DMS53 treated with DMSO at 0.1 percent for 48 hours (cell line): ENCODE data around the gene ZNF619.

Experiments used
- DNase-seq: peaks from one replicate; lab custom pipeline; 2025; ENCODE audit not compliant: unreplicated experiment; lab: John Stamatoyannopoulos, UW

The ZNF619 gene

GRCh38 chr3:40524568-40525285 lies 47.8 kb downstream of the ZNF619 start, which contains the start of gene ZNF621:
ZNF621 (plus strand) TSS chr3:40524960; CDS start chr3:40525841, 881 bp downstream.
- peak; percentile 27 for DNase-seq

GRCh38 chr3:40528426-40528825 lies 51.5 kb downstream of the ZNF619 start:
- DNase-seq: no peak

GRCh38 chr3:40532252-40532651 lies 55.3 kb downstream of the ZNF619 start:
- DNase-seq: no peak

- DNase-seq: no peak
Measured at GRCh38 chr3:40534283-40534682, 57.4 kb downstream of the ZNF619 start.
